NCI-H1105 treated with DMSO at 0.1 percent for 48 hours (cell line): Measurements from ENCODE around the gene HECTD2.
A peak's percentile ranks its signal among the peaks of the same experiment; 100 is the strongest.
"Not testable (repeated sequence)": the region's sequence is repeated elsewhere in the genome, so short reads cannot be mapped to it uniquely, and the experiment has no call there.

Source experiments
- DNase-seq: peaks from one replicate; lab custom pipeline; 2025; lab: John Stamatoyannopoulos, UW

HECTD2 gene

GRCh38 chr10:91474009-91474408 lies 63.9 kb downstream of the HECTD2 start:
- DNase-seq = no peak

DNA sequence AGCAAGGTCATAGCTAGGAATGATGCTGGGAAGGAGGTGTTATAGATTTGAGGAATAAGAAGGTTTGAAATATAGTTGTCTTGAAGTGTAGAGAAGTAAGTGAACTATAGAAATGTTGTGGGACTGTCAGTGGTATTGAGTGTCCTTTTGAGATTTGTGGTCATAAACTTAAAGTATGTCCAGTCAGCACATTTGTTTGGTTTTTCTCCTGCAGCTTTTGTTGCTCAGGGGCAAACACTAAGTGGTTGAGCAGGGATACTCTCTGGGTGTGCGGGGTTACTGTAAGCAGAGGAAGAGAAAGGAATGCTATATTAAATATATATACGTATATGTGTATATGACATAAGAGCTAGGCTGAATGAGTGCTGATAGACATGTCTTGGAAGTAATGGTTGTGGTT lies 67.1 kb downstream of the HECTD2 start:
- DNase-seq = no peak

GRCh38 chr10:91479583-91479982 lies 69.4 kb downstream of the HECTD2 start:
- no peak for DNase-seq

DNA sequence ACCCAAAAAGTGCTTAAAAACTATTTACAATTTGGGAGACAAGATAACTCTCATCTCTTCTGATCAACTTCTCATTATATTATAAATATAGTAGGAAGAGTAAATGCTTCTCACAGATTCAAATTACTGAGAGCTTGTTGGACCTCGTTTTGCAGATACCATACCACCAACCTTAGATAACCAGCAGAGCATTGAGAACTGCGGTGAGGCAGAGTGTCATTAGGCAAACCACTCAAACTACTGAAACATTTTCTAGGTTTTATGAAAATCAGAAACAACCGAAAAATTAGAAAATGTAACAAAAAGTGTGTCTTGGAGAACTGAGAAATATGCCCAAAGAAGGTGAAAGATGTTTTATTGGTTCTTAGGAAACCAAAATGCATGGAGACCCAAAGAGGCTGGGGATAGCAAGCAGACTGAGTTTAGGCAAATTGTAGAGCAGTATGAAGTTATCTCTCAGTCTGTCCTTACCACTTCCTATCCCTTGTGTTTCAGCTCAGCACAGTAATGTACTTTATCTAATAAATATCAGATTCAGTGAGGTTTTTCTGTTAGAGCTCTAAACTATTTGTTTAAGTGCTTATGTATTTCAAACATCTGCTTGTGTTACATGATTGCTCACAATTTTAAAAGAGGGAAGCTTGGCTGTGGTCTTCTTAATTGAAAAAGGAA lies 77.9 kb downstream of the HECTD2 start:
- no peak for DNase-seq

- DNase-seq = peak; percentile 7
Measured at GRCh38 chr10:91493313-91493712, 83.2 kb downstream of the HECTD2 start.

GRCh38 chr10:91495402-91495801 lies 85.3 kb downstream of the HECTD2 start:
- DNase-seq = no peak

GRCh38 chr10:91496016-91496415 lies 85.9 kb downstream of the HECTD2 start:
- DNase-seq = no peak

- DNase-seq = no peak
Measured at GRCh38 chr10:91511549-91512330, 101.6 kb downstream of the HECTD2 start.

GRCh38 chr10:91512458-91512857 lies 102.3 kb downstream of the HECTD2 start:
- DNase-seq = no peak

DNA sequence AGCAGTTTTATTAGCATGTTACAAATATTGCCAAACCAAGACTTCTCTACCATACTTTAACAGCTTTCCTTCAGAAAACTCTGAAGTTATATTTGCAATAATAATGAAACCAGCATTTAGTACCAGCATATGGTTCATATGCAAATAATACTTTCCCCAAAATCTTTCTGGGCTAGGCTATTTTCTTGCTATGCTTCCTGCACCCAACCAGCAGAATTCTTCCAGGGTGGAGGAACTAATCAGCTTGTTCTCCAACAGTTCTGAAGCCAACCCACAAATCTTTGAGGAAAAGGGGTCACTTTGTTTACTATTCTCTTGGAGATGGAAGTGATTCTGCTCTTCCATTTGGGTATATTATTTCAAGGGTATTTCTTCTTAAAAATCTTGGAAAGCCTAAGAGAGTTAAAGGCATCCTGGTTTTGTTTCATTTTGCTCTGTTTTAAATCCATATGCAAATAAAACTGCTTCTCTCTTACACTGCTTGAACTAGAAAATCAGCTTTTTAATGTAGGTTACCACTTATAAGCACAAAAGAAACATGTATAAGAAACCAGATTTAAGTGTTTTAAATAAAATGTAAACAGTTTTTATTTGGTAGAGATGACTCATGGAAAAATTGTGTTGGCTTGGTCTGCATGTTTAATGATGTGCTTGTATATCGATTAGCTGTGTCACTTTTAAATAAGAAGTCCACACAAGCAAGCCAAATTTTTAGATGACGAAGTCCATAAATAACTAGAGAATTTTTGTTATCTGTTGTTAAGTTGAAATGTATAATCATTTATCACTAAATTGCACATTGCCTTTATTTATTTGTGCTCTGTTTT lies 103.7 kb downstream of the HECTD2 start:
- DNase-seq = no peak

GRCh38 chr10:91514787-91515186 lies 104.6 kb downstream of the HECTD2 start:
- DNase-seq = no peak

DNA sequence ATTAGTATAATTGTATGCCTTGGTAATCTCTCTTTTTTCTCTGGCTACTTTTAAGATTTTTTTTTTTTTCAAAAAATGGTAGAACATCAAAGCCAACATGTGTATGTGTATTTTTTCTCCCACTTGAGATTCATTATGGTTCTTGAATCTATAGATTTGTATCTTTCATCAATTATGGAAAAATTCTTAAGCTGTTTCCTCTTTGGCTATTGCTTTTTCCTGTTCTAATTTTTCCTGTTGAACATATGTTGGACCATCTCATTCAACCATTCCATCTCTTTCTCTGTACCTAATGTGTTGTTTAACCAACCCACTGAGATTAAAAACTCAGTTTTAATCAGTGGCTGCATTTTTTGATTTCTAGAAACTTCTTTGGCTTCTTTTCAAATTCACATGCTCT lies 107.2 kb downstream of the HECTD2 start:
- no peak for DNase-seq

DNA sequence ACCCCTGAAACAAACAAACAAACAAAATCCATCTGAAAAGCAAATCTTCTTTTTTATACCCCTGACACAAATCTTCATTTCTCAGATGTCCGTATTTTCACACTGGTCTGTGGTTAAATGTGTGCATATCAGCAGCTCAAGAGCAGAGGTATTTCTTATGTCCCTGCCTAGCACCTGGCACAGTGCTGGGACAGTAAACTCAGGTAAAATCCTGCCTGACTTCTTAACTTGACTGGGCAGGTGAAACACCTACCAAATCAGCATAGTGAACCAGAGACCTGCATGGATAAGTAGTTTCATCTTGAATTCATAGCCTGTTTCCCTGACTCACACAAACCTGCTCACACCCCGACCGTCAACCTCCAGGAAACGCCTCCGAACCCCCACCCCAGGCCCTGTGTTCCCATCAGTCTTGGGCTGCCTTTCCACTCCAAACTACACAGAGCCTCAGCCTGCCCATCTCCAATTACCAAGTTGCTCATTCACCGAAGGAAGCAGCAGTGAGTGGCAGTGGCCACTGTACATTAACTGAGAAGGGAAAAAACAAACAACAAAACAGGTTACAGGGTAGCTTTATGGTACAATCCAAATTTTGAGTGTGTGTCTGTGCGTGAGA lies 109.9 kb downstream of the HECTD2 start:
- no peak for DNase-seq

DNA sequence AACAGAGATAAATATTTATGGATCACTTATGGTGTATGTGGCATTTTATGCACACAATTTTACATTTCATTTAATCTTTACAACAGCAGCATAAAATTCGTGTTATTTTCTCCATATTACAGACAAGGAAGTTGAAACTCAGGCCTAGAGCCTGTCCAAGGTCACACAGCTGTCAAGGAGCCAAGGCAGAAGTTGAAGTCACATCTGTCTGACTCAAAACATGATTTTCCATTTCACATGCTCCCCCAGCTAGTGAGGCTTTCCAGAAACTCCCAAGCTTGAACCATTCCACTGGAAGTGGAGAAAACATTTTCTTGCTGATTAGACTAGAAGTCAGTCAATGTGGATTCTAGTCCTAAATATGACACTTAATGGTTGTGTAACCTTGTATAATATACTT lies 110.5 kb downstream of the HECTD2 start:
- DNase-seq = no peak

DNA sequence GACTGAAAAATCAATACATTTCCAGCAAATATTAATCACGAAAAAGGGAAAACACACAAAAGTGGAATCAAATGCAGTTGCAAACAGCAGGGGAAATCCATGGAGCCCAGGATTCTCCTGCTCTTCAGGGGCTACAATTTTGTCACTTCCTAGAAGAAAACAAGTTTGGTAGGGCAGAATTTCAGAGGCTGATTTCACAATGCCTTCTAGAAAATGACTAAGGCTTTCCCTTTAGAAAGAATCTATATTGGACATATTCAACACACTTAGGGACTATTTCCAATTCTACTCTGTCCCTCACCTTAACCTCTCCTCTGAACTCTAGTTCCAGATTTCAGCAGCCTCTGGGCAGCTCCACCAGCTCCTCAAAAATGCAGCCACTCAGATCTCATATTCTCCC lies 111.3 kb downstream of the HECTD2 start:
- no peak for DNase-seq

DNA sequence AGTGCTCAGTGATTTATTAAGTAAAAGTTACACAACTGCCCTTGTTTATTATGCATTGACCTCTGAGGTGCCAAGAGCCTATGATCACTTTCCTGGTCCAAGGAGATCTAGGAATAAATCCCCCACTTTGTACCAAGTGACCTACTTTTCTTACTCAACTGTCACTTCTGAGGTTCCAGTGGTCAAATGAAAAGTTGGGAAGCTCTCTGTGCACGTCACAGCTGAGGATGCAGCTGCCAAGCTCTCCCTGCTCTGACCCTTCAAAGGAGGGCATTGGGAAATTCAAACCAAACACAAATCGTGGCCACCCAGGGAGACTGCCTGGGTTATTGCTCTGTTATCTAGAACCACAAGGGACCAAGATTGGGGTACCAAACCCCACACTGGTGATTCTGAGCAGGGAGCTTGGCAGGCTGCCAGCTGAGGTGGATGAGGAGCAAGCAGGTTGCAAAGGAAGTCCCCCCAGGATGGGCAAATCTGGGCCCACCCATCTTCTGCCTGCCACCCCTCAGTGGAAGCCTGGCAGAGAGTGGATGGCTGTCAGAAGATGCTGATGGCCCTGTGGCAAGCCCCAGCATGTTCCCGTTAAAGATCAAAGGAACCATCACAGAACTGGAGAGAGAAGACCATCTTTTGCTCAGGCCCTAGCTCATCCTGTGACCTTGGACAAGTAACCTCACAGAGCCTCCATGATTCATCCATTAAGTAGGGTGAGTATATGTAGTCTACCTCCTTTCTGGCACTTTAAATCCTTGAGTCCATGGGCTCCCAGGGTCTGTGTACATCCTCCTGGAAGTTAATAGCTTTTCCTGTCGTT lies 116.0 kb downstream of the HECTD2 start:
- no peak for DNase-seq

DNA sequence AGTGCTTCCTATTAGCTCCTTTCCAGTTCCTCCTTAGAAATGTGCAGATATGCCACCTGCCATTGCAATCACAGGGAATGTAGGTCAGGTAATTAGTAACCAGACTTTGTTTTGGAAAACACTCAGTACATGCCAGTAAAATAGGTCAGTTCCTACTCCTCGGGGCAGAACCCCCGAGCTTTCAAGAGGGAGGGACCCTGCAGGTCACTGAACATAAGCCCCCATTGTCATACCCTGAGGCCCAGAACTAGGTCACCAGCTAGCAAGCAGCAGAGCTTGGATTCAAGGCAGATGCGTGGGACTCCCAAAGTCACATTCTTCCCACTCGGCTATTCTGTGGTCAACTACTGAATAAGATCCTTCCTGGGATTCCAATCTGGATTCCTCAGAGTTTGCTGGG lies 117.9 kb downstream of the HECTD2 start:
- no peak for DNase-seq

- no peak for DNase-seq
Measured at GRCh38 chr10:91528768-91529167, 118.6 kb downstream of the HECTD2 start.

DNA sequence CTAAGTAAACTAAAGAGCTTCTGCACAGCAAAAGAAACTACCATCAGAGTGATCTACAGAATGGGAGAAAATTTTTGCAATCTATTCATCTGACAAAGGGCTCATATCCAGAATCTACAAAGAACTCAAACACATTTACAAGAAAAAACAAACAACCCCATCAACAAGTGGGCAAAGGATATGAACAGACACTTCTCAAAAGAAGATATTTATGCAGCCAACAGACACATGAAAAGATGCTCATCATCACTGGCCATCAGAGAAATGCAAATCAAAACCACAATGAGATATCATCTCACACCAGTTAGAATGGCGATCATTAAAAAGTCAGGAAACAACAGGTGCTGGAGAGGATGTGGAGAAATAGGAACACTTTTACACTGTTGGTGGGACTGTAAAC lies 124.6 kb downstream of the HECTD2 start:
- DNase-seq = not testable (repeated sequence)

- DNase-seq = no peak
Measured at GRCh38 chr10:91536111-91536510, 126.0 kb downstream of the HECTD2 start.

GRCh38 chr10:91536733-91537132 lies 126.6 kb downstream of the HECTD2 start:
- DNase-seq = no peak
